Sigmoid colon (tissue), 3 donors: ENCODE measurements around the gene DAAM1.

Experiments used
- POLR2A ChIP-seq, 2 donors: fragments of 450-650 bp; IDR thresholded peaks; one replicate each; pipeline ENCODE4 v1.6.1; 2016; ENCODE audit warnings: antibody characterized with exemption in 2 of 2, mild to moderate bottlenecking in 2 of 2, moderate library complexity in 2 of 2
- TF ChIP-seq, protein P1 (sequence below), 4 experiments: fragments of 450-650 bp in 3 of 4; fragments of 200-600 bp in 1 of 4; IDR thresholded peaks; one replicate each; pipeline ENCODE4 v1.5.1; 2016 to 2019; ENCODE audit warnings: antibody characterized with exemption in 4 of 4, mild to moderate bottlenecking in 3 of 4, moderate library complexity in 2 of 4

DNA sequence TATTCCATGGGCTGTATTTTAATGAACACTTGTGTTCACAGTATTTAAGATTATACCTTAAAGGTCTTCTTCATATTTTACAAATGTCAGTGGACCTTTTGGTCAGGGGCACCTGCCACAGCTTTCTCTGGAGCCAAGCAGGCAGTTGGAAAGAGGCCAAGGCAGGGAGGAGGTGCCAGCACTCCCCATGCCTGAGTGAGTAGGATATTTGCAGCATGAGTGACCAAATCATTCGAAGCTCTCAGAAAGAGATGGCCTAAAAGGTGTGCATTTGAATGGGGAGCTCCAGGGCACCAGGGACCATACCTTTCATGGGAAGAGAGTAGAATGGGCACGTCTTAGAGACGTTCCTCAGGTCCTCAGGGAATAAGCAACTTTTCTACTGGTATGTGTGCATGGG lies 155.1 kb downstream of the DAAM1 start:
- TF ChIP-seq, protein P1, sequence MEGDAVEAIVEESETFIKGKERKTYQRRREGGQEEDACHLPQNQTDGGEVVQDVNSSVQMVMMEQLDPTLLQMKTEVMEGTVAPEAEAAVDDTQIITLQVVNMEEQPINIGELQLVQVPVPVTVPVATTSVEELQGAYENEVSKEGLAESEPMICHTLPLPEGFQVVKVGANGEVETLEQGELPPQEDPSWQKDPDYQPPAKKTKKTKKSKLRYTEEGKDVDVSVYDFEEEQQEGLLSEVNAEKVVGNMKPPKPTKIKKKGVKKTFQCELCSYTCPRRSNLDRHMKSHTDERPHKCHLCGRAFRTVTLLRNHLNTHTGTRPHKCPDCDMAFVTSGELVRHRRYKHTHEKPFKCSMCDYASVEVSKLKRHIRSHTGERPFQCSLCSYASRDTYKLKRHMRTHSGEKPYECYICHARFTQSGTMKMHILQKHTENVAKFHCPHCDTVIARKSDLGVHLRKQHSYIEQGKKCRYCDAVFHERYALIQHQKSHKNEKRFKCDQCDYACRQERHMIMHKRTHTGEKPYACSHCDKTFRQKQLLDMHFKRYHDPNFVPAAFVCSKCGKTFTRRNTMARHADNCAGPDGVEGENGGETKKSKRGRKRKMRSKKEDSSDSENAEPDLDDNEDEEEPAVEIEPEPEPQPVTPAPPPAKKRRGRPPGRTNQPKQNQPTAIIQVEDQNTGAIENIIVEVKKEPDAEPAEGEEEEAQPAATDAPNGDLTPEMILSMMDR (IDR thresholded peaks at IDR 0.05): no peak
- TF ChIP-seq POLR2A (IDR thresholded peaks at IDR 0.05): no peak
